H1 (cell line): Measurements from ENCODE around the gene IQCK. TPM values are rescaled to one million over a fixed set of nuclear protein-coding genes. Genes with fewer than 3 reads are reported as not detected.

Source experiments
- CTBP2 ChIP-seq: IDR thresholded peaks from 2 replicates; pipeline ENCODE4 v1.7.0; 2011; ENCODE audit warnings: borderline replicate concordance, mild to moderate bottlenecking, moderate library complexity, mixed read lengths, low read length; ENCODE audit not compliant: insufficient read depth, insufficient read length
- polyA plus RNA-seq, 7 experiments: library from polyadenylated mRNA; depleted of rRNA in 3 of 7; stranded (reverse) in 5 of 7; unstranded in 2 of 7; fragments of >200 nt in 5 of 7; fragments of 200-250 nt in 2 of 7; gene quantifications; 1 replicate in 5 of 7; 2 replicates in 1 of 7; 4 replicates in 1 of 7; pipeline versions ENCODE4 v1.2.1 to v1.2.3, GENCODE V29; 2011 to 2013; ENCODE audit warnings: missing spikeins in 2 of 7, mixed read lengths in 2 of 7
- total RNA-seq: library from RNA; stranded (reverse); fragmentation: NEBNext Ultra II Directional; extraction: Animal tissue kit (Norgen Biotek cat#: 25700); gene quantifications from 2 replicates; pipeline ENCODE4 v1.2.1, GENCODE V29; 2021
- TF ChIP-seq, protein P1 (sequence below), 3 experiments: IDR thresholded peaks; 1 replicate in 2 of 3; 2 replicates in 1 of 3; pipeline versions ENCODE4 v1.5.1 to v1.6.1; 2011; ENCODE audit warnings: low read length in 3 of 3, mild to moderate bottlenecking in 3 of 3, inconsistent platforms in 2 of 3, low read depth in 1 of 3, moderate library complexity in 1 of 3; ENCODE audit not compliant: insufficient read depth in 1 of 3; ENCODE audit errors: control extremely low read depth in 1 of 3

Gene IQCK
- total and polyA plus RNA-seq, 2 of the 8 experiments (the other 6 are each of a cell fraction or from before 2014, with no cell fraction given), result 6.2 to 9.3 TPM

DNA sequence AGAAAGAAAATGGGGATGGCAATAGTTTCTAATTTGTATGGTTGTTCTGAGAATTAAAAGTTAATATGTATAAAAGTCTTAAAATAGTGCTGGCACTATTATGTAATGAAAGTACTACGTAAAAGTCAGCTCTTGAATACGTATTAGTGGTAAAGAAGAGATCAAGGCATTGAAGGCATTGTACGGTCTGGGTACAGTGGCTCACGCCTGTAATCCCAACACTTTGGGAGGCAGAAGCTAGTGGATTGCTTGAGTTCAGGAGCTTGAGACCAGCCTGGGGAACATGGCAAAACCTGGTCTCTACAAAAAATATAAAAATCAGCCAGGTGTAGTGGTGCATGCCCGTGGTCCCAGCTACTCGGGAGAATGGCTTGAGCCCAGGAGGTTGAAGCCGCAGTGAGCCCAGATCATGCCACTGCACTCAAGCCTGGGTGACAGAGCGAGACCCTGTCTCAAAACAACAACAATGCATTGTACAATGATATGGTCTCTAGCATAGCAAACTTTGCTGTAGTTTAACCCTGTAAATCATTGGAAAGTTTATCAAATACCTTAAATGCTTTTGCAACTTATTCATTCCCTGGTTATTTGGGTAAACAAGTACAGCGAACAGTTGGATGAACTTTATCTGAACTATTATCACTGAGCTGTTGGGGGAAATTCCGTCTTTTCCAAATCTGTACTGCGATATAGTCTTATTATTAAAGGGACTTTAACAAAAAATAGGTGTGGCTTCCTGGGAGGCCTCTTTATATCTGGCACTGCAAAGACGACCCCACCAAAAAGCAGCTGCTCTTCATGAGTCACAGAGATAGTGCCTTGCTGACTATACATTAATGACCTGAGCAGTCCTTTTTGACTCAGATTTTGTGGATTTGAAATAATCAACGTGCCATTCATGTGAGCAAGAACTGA is 93.0 kb downstream of the IQCK start (continued):
- TF ChIP-seq, protein P1, sequence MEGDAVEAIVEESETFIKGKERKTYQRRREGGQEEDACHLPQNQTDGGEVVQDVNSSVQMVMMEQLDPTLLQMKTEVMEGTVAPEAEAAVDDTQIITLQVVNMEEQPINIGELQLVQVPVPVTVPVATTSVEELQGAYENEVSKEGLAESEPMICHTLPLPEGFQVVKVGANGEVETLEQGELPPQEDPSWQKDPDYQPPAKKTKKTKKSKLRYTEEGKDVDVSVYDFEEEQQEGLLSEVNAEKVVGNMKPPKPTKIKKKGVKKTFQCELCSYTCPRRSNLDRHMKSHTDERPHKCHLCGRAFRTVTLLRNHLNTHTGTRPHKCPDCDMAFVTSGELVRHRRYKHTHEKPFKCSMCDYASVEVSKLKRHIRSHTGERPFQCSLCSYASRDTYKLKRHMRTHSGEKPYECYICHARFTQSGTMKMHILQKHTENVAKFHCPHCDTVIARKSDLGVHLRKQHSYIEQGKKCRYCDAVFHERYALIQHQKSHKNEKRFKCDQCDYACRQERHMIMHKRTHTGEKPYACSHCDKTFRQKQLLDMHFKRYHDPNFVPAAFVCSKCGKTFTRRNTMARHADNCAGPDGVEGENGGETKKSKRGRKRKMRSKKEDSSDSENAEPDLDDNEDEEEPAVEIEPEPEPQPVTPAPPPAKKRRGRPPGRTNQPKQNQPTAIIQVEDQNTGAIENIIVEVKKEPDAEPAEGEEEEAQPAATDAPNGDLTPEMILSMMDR (IDR thresholded peaks at IDR 0.05; ENCODE audit: control extremely low read depth in 1 of 3, insufficient read depth in 1 of 3, low read depth in 1 of 3, low read length in 3 of 3), result no peak
- no peak for TF ChIP-seq CTBP2
